ENCODE data around the gene ATP2B1.

- TF ChIP-seq EZH2 (IDR thresholded peaks at IDR 0.05; ENCODE audit: low read length, unreplicated experiment) (no peak), EZH2phosphoT487 (IDR thresholded peaks at IDR 0.05; ENCODE audit: borderline replicate concordance, low read length) (no peak)
Observed at GRCh38 chr12:89723276-89723675, 14.6 kb upstream of the ATP2B1 start.
